GM12874 (cell line): ENCODE results near the gene SMIM13.

Experiments
- CTCF ChIP-seq: IDR thresholded peaks from 2 replicates; pipeline ENCODE4 v1.5.1; 2011; ENCODE audit warnings: low read depth, mild to moderate bottlenecking, control low read depth, low read length, moderate library complexity; ENCODE audit not compliant: insufficient read depth

SMIM13 gene

GRCh38 chr6:11113038-11113437 is 19.4 kb downstream of the SMIM13 start:
- no peak for TF ChIP-seq CTCF

- TF ChIP-seq CTCF: no peak
These were observed 26.8 kb downstream of the SMIM13 start for GRCh38 chr6:11120271-11121005.

- no peak for TF ChIP-seq CTCF
These were observed 28.2 kb downstream of the SMIM13 start for GRCh38 chr6:11121851-11122250.

- no peak for TF ChIP-seq CTCF
These were observed 28.7 kb downstream of the SMIM13 start for GRCh38 chr6:11122380-11122779.

- no peak for TF ChIP-seq CTCF
These were observed 30.3 kb downstream of the SMIM13 start for GRCh38 chr6:11123978-11124377.

GRCh38 chr6:11126876-11127275 is 33.2 kb downstream of the SMIM13 start:
- no peak for TF ChIP-seq CTCF

- TF ChIP-seq CTCF: no peak
These were observed 35.0 kb downstream of the SMIM13 start for GRCh38 chr6:11128608-11129007.
